Urothelium cell line (cell line): ENCODE results near the gene SRSF10.
"Not testable (repeated sequence)": the region's sequence is repeated elsewhere in the genome, so short reads cannot be mapped to it uniquely, and the experiment has no call there.

Source experiments
- DNase-seq: peaks from one replicate; pipeline ENCODE4 v3.0.0; 2011; ENCODE audit warnings: low spot score, mixed read lengths
- FAIRE-seq: peaks from 2 replicates; lab custom pipeline; 2011; peaks lifted over from hg19 to GRCh38; lab: Jason Lieb, UNC

Gene SRSF10

GRCh38 chr1:23959461-23960290 lies 20.5 kb downstream of the SRSF10 start, which contains the start of gene PNRC2:
Gene PNRC2, plus strand, starts transcription at chr1:23959828. Its CDS starts 1,630 bp downstream, at chr1:23961458.
- DNase-seq (peak; percentile 98), FAIRE-seq (peak; percentile 91)

DNA sequence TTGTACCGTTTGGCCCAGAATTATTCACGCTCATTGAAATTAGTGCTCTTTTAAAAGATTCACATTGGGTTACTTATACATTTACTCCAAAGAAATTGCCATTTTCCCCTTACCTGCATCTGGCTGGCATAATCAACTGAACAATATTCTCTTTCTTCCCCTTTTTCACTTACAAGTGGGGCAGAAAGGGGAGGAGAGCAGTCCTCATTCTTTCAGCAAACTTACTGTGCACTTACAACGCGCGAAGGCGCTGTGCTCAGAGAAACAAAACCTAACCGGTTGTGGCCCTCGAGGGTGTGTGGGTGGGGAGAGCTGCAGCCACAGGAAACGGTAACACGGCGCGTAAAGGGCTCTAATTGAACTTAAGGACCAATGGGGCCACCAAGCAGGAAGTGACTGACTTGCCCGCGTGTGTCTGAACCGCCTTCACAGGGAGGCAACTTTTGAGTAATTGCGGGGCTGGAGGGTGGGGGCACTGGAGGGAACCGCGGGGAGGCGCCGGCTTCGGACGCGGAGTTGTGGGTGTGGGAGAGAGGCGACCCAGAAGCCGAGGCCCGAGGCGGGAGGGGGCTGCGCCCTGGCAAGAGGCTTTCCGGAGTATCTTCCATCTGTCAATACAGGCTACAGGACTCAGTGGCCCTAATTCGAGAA lies 21.2 kb downstream of the SRSF10 start:
- FAIRE-seq (peak; percentile 13), DNase-seq (peak; percentile 88)

- not testable (repeated sequence) for FAIRE-seq, DNase-seq
Observed at GRCh38 chr1:23958040-23958809, 21.9 kb downstream of the SRSF10 start.

DNA sequence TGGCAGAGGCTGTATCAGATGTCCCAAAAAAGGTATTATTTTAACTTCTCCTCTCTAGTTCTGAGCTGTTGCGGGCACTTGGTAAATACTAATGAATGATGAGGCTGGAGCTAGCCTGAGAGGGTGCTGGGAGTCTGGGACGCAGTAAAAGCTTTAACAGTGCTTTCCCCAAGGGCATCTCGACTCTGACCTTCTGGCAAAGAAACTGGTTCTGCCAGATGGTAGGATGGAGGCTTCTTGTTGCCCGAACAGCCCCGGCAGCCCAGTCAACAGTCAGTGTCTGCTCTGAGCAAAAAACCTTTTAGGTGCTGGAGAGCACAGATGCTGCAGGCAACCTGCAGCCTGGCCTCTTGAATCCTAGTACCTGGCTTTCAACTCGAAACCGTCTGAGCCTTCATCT lies 23.0 kb downstream of the SRSF10 start:
- FAIRE-seq, result no peak
- DNase-seq, result no peak

DNA sequence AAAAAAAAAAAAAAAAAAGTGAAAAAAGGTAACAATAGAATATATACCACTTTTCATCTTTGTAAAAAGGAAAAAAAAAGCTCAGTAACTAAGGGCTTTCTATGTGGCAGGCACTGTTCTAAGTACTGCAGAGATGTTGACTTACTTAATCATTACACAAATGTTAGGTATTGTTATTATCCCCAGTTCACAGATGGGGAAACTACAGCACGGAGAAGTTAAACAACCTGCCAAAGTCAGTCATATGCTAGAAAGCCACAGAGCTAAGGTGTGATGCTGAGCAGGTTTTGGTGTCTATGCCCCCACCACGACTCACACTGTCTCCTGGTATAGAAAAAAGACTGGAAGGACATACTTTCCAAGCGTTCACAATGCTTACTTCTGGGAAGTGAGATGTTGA lies 27.1 kb downstream of the SRSF10 start:
- no peak for DNase-seq
- FAIRE-seq, result no peak

DNA sequence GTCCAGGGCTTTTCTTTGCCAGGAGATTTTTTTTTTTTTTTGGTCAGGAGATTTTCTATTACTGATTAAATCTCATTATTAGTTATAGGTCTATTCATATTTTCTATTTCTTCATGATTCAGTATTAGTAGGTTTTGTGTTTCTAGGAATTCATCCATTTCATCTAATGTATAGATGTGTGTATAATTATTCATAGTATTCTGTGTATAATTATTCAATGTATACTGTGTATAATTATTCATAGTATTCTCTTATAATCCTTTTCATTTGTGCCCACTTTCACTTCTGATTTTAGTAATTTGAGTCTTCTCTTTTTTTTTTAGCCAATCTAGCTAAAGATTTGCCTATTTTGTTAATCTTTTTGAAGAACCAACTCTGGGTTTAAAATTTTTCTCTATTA lies 32.8 kb downstream of the SRSF10 start:
- no peak for DNase-seq
- FAIRE-seq, result no peak

GRCh38 chr1:23936481-23937176 lies 43.5 kb downstream of the SRSF10 start:
- DNase-seq, result no peak
- no peak for FAIRE-seq

- no peak for DNase-seq
- no peak for FAIRE-seq
Observed at GRCh38 chr1:23931491-23931880, 48.6 kb downstream of the SRSF10 start.

DNA sequence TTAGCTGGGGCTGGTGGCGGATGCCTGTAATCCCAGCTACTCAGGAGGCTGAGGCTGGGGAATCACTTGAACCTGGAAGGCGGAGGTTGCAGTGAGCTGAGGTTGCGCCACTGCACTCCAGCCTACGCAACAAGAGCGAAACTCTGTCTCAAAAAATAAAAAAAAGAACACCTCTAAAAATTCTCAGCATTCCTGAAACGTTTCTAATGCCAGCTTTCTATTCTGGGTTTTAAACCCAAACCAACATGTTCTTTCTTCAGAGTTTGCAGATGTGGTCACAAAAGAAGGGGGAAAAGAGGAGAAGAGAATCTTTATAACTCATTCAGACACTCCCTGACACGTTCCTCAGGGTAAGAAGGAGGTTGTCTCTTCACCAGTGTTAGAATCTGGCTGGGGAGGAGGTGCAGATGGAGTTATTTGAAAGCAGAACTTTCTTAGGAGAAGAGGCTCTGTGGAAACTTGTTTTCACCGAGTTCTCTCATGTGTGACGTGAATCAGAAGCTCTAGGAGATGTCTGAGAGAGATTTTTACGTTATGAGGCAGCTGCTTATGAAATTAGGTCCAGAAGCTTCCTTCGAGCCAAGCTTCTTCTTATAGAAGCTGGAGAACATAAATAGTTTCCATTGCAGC lies 49.2 kb downstream of the SRSF10 start:
- FAIRE-seq (no peak), DNase-seq (no peak)

GRCh38 chr1:23930270-23930669 lies 49.9 kb downstream of the SRSF10 start:
- no peak for FAIRE-seq
- DNase-seq, result no peak

GRCh38 chr1:23928789-23929188 lies 51.3 kb downstream of the SRSF10 start:
- DNase-seq (no peak), FAIRE-seq (no peak)

- no peak for DNase-seq
Observed at GRCh38 chr1:23927097-23927496, 53.0 kb downstream of the SRSF10 start.

GRCh38 chr1:23925279-23925678 lies 54.8 kb downstream of the SRSF10 start:
- FAIRE-seq (no peak), DNase-seq (no peak)

More at GRCh38 chr1:23927097-23927496, 53.0 kb downstream of the SRSF10 start:
- no peak for FAIRE-seq

- DNase-seq (no peak), FAIRE-seq (no peak)
Observed at GRCh38 chr1:23924601-23925000, 55.5 kb downstream of the SRSF10 start.

- DNase-seq (no peak), FAIRE-seq (no peak)
Observed at GRCh38 chr1:23923592-23924499, 56.3 kb downstream of the SRSF10 start.

DNA sequence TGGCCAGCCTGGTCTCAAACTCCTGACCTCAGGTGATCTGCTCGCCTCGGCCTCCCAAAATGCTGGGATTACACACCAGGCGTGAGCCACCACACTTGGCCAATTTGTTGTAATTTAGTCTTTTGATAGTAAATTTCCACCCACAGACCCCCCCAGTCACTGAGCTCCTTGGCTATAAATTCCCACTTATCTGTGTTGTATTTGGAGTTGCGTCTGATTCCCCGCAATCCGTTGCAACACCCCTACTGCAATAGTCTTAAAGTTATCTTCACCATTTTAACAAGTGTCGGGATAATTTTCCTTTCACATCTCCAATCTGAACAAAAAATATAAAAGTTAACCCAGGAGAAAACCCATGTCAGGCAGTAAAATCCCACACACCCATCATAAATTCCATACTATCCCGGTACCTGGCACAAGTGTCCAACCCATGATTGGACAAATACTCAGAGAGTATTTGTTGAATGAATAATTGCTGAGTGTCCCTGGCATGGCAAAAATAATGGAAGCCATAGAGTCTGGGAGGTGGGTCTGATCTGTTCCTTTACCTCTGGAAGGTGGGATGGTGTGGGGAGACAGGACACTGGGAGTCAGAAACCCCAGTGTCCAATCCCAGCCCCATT lies 57.7 kb downstream of the SRSF10 start:
- no peak for FAIRE-seq
- no peak for DNase-seq

- FAIRE-seq, result no peak
- DNase-seq, result peak; percentile 62
Observed at GRCh38 chr1:23916209-23917131, 63.7 kb downstream of the SRSF10 start.

DNA sequence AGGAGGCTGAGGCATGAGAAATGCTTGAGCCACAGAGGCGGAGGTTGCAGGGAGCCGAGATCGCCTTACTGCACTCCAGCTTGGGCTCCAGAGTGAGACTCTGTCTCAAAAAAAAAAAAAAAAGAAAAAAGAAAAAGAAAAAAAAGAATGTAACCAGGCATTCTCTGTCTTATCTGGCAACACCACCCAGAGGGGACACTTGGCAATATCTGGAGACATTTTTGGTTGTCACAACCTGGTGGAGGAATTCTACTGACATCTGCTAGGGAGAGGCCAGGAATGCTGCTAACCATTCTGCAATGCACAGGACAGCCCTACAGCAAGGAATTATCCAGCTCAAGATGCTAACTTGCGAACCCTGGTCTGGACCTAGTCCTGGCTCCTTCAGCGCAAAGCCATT lies 64.7 kb downstream of the SRSF10 start:
- FAIRE-seq (no peak), DNase-seq (no peak)
